HCT116 (cell line): ENCODE results near the gene DGKZ. TPM values are rescaled to one million over a fixed set of nuclear protein-coding genes. Genes with fewer than 3 reads are reported as not detected.
A peak's percentile ranks its signal among the peaks of the same experiment; 100 is the strongest.

ENCODE experiments used
- ATAC-seq: fragments of 200-7000 bp; cut with Tn5 transposase; 2 replicates; pipeline ENCODE4 v1.9.1; 2020; ENCODE audit warnings: mild to moderate bottlenecking, moderate library complexity
- BruUV-seq: library from RNA; stranded (reverse); fragments of 400-500 nt; replicated peaks from 2 replicates; lab custom pipeline; 2021; lab: Mats Ljungman, UMichigan
- CTCF ChIA-PET: fragments of 300-600 bp; sonication (Branson Sonifier 250); formaldehyde crosslinking; loops from one replicate; lab custom pipeline; 2021; ENCODE audit warnings: antibody characterized with exemption; lab: Charles Lee
- POLR2A ChIA-PET: fragments of 300-600, 350-600 bp; sonication (Branson Sonifier 250); formaldehyde crosslinking; loops from one replicate; lab custom pipeline; 2021; ENCODE audit warnings: antibody characterized with exemption; lab: Charles Lee
- RAD21 ChIA-PET, 2 experiments: fragments of 300-600 bp; sonication (Branson Sonifier 250); formaldehyde crosslinking; loops; one replicate each; lab custom pipeline; 2023; ENCODE audit warnings: low total read pairs in 2 of 2; ENCODE audit not compliant: uncharacterized antibody in 2 of 2, unreplicated experiment in 2 of 2, low non-redundant PET in 1 of 2; lab: Charles Lee
- DNase-seq: peaks from one replicate; pipeline ENCODE4 v3.0.0-alpha.2; 2010; ENCODE audit warnings: low read depth, low spot score
- H2AFZ ChIP-seq: fragments of 200-600 bp; shearing (Covaris generic), sonication (generic); 2 replicates; pipeline ENCODE4 v1.6.1; 2017; ENCODE audit warnings: low read depth, mixed run types, mixed read lengths, antibody characterized with exemption, low read length; ENCODE audit not compliant: poor library complexity, severe bottlenecking
- H3K27ac ChIP-seq: 2 replicates; pipeline ENCODE4 v1.5.1; 2012; ENCODE audit warnings: low read depth, low read length
- H3K27me3 ChIP-seq: fragments of 200-600 bp; sonication (generic); 2 replicates; pipeline ENCODE4 v1.6.1; 2016; ENCODE audit warnings: mixed run types, low read length, mixed read lengths; ENCODE audit not compliant: insufficient read depth
- H3K36me3 ChIP-seq, 2 experiments: fragments of 200-500 bp in 1 of 2; fragments of 200-600 bp in 1 of 2; sonication (Bioruptor generic) in 1 of 2; sonication (generic) in 1 of 2; 2 replicates each; pipeline versions ENCODE4 v1.5.1 to v1.6.1; 2014 to 2016; ENCODE audit warnings: low read length in 2 of 2, inconsistent platforms in 1 of 2, mixed read lengths in 1 of 2, mixed run types in 1 of 2; ENCODE audit not compliant: insufficient read depth in 2 of 2, control insufficient read depth in 1 of 2
- H3K4me1 ChIP-seq, 2 experiments: fragments of 200-600 bp in 1 of 2; sonication (generic) in 1 of 2; 2 replicates each; pipeline versions ENCODE4 v1.5.1 to v1.6.1; 2012 to 2017; ENCODE audit warnings: low read length in 2 of 2, inconsistent platforms in 1 of 2, mild to moderate bottlenecking in 1 of 2, mixed read lengths in 1 of 2, mixed run types in 1 of 2, moderate library complexity in 1 of 2; ENCODE audit not compliant: insufficient read depth in 2 of 2, control insufficient read depth in 1 of 2
- H3K4me2 ChIP-seq: fragments of 200-600 bp; sonication (generic); 2 replicates; pipeline ENCODE4 v1.6.1; 2017; ENCODE audit warnings: mixed run types, low read length, mixed read lengths
- H3K4me3 ChIP-seq, 2 experiments: fragments of 200-600 bp in 1 of 2; sonication (generic) in 1 of 2; replicated peaks in 1 of 2; 2 replicates each; pipeline ENCODE4 v1.5.1; 2011 to 2016; ENCODE audit warnings: low read length in 2 of 2, control low read depth in 1 of 2, low read depth in 1 of 2, mild to moderate bottlenecking in 1 of 2, mixed read lengths in 1 of 2, mixed run types in 1 of 2
- H3K79me2 ChIP-seq: fragments of 200-600 bp; sonication (generic); 2 replicates; pipeline ENCODE4 v1.6.1; 2017; ENCODE audit warnings: mild to moderate bottlenecking, mixed run types, low read length, moderate library complexity, mixed read lengths; ENCODE audit not compliant: insufficient read depth
- H3K9ac ChIP-seq: fragments of 200-600 bp; sonication (generic); 2 replicates; pipeline ENCODE4 v1.6.1; 2016; ENCODE audit warnings: low read length, mixed read lengths
- H3K9me2 ChIP-seq: fragments of 200-600 bp; sonication (generic), shearing (Covaris generic); 2 replicates; pipeline ENCODE4 v1.6.1; 2017; ENCODE audit warnings: mixed run types, mild to moderate bottlenecking, moderate library complexity; ENCODE audit not compliant: insufficient read depth
- H3K9me3 ChIP-seq, 2 experiments: fragments of 200-500 bp in 1 of 2; fragments of 200-600 bp in 1 of 2; sonication (Bioruptor generic) in 1 of 2; sonication (generic) in 1 of 2; 2 replicates each; pipeline ENCODE4 v1.6.1; 2014 to 2017; ENCODE audit warnings: low read length in 2 of 2, mixed read lengths in 2 of 2, inconsistent platforms in 1 of 2, low read depth in 1 of 2, mild to moderate bottlenecking in 1 of 2, mixed run types in 1 of 2, moderate library complexity in 1 of 2; ENCODE audit not compliant: control insufficient read depth in 1 of 2, insufficient read depth in 1 of 2
- H4K20me1 ChIP-seq: fragments of 200-600 bp; sonication (generic), shearing (Covaris generic); 2 replicates; pipeline ENCODE4 v1.6.1; 2017; ENCODE audit warnings: mixed run types, mild to moderate bottlenecking, moderate library complexity; ENCODE audit not compliant: insufficient read depth
- CBX3 ChIP-seq: IDR thresholded peaks from 2 replicates; pipeline ENCODE4 v1.6.1; 2012; ENCODE audit warnings: low read depth
- EGR1 ChIP-seq: IDR thresholded peaks from 2 replicates; pipeline ENCODE4 v1.6.1; 2012; ENCODE audit warnings: low read depth
- EZH2 ChIP-seq: fragments of 200-600 bp; sonication (generic); IDR thresholded peaks from 2 replicates; pipeline ENCODE4 v1.6.1; 2017; ENCODE audit warnings: antibody characterized with exemption, mixed run types
- SRF ChIP-seq: IDR thresholded peaks from 2 replicates; pipeline ENCODE4 v1.6.1; 2012; ENCODE audit warnings: low read depth
- TCF7L2 ChIP-seq: IDR thresholded peaks from 2 replicates; pipeline ENCODE4 v1.7.0; 2011; ENCODE audit warnings: borderline replicate concordance, inconsistent platforms; ENCODE audit not compliant: insufficient read depth, insufficient read length; ENCODE audit errors: extremely low read depth
- intact Hi-C: fragments of 100-400 bp; cut with micrococcal nuclease; formaldehyde crosslinking; loops from 2 replicates; pipeline ENCODE4 v1.10.0; 2022
- total RNA-seq: library from RNA; stranded (reverse); gene quantifications from one replicate; pipeline ENCODE4 v1.2.1, GENCODE V29; 2021; ENCODE audit not compliant: unreplicated experiment
- TF ChIP-seq, protein P1 (sequence below): IDR thresholded peaks from 2 replicates; pipeline ENCODE4 v1.6.1; 2012
- TF ChIP-seq, protein P2 (sequence below), 3 experiments: fragments of 200-600 bp in 1 of 3; sonication (generic) in 1 of 3; IDR thresholded peaks in 2 of 3; conservative IDR thresholded peaks in 1 of 3; 2 replicates each; pipeline ENCODE4 v1.5.1; 2012 to 2017; ENCODE audit warnings: low read depth in 2 of 3, low read length in 2 of 3, antibody characterized with exemption in 1 of 3, borderline replicate concordance in 1 of 3, control low read depth in 1 of 3, mild to moderate bottlenecking in 1 of 3, mixed read lengths in 1 of 3, mixed run types in 1 of 3, moderate library complexity in 1 of 3; ENCODE audit not compliant: insufficient read depth in 1 of 3

The DGKZ gene
- total RNA-seq, 1 experiment from 2014 or later, result 70.2 TPM

DNA sequence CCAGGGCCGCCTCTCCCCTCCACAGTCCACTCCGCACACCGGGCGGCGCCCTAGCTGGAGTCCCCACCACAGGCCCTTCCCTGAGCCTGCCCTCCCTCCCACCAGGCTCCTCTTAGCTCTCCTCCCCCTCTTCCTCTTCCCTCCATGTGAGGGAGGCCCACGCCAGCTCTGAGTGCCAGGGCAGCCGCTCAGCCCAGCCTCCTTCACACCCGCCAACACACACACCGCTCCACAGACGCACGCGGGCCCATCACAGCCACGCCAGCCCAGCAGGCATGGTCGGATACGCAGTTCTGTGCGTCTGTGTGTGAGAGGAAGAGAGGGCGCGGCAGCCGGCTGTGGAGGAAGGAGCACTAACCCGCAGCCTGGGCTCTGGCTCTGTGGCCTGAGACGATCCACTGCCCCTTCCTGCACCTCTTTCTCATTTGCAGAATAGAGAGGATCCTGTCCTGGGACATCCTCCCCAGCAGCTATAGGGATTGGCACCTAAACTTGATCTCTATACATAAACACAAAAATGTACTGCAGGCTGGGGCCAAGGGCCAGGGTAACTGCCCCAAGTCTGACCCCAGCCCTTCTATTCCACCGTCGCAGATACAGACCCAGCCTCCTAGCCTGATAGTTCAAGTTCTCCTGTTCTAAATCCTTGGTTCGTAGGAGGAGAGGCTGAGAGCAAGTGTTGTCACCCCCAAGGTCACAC is 40.8 kb downstream of the DGKZ start:
- Histone ChIP-seq H3K4me1 (peaks cover 21 to 75% of the 10 kb centered on the region in 2 experiments), H4K20me1 (no peaks in the 10 kb centered on the region), H3K27ac (no peak overlapping the region), H3K9me2 (no peaks in the 10 kb centered on the region), H2AFZ (no peak overlapping the region), H3K4me3 (no peak overlapping the region), H3K27me3 (no peaks in the 10 kb centered on the region), H3K79me2 (no peaks in the 10 kb centered on the region), H3K9ac (no peak overlapping the region), H3K36me3 (no peaks in the 10 kb centered on the region), H3K4me2 (no peak overlapping the region), H3K9me3 (no peaks in the 10 kb centered on the region)
- no peak for TF ChIP-seq SRF
- ChIA-PET CTCF (interaction anchor here (0.7 to 1.5 kb wide), 6 partner anchors 8 to 206 kb away, joined by 3 to 6 read pairs (median 3); partner anchors contain the start of gene AMBRA1), POLR2A (no interaction called here), RAD21 (interaction anchor here (1.0 to 1.2 kb wide), 2 partner anchors 36 to 141 kb away, joined by 3 to 4 read pairs; no protein-coding TSS in a partner anchor)
- no peak for ATAC-seq
- BruUV-seq, result no TSS peak
- intact Hi-C loops, result loop anchor here (1.0 to 10.0 kb wide), 4 partner anchors 141 to 417 kb away; partner anchors contain the start of genes ATG13 and HARBI1
- DNase-seq, result no peak

DNA sequence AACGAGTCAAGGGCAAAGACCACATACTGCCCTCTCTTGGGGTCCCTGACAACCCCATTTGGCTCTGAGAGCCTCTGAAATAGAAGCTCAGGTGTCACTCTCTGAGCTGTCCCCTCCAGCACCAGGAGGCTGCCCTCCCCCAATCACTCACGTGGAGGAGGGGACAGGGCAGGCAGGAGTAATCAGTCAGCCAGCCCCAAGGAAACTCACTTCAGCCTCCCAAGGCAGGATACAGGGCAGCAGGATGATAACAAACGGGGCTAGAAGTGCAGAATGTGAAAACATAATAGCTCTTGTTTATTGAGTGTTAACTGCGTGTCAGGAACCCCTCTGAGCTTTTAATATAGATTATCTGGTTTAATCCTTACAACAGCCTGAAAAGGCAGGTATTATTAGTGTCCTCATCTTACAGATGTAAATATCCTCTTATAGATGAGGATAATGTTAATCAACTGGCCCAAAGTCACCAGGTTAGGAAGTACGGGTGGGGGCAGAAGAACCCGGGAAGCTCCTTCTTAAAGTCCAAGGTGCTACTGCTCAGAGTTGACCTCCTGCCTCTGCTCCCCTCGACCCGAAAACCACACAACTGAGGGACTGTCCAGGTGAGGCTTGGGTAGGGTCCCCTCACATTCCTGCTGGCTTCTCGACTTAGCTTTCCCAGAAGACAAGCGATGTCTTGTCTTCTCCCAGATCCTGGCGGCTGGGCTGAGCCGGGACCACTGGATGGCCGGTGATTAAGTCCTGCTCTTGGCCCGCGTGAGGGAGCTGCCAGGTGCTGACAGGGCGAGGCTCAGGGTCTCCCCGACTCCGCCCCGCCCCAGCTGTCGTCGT is 41.6 kb downstream of the DGKZ start:
- ATAC-seq, result no peak

More for the DNA sequence above, 41.6 kb downstream of the DGKZ start:
- Histone ChIP-seq H2AFZ (no peak overlapping the region), H4K20me1 (no peaks in the 10 kb centered on the region), H3K9ac (peak overlapping the region; percentile 54; the same call in 1 of the 2 replicates), H3K4me3 (peak overlapping the region; percentile 42 to 59; a peak in 3 of 4 replicates), H3K4me1 (peaks cover 13 to 68% of the 10 kb centered on the region in 2 experiments), H3K9me2 (no peaks in the 10 kb centered on the region), H3K36me3 (no peaks in the 10 kb centered on the region), H3K9me3 (no peaks in the 10 kb centered on the region), H3K79me2 (no peaks in the 10 kb centered on the region), H3K27me3 (no peaks in the 10 kb centered on the region), H3K27ac (no peak overlapping the region), H3K4me2 (peak overlapping the region; percentile 97)
- ChIA-PET CTCF (interaction anchor here (0.8 to 1.5 kb wide), 6 partner anchors 20 to 205 kb away, joined by 3 to 6 read pairs (median 3); partner anchors contain the start of gene AMBRA1), RAD21 (interaction anchor here (1.0 to 1.2 kb wide), 2 partner anchors 37 to 141 kb away, joined by 3 to 4 read pairs; no protein-coding TSS in a partner anchor), POLR2A (no interaction called here)
- no TSS peak for BruUV-seq
- TF ChIP-seq TCF7L2 (no peak), EGR1 (no peak), CBX3 (no peak), EZH2 (no peak)
- TF ChIP-seq, protein P1, sequence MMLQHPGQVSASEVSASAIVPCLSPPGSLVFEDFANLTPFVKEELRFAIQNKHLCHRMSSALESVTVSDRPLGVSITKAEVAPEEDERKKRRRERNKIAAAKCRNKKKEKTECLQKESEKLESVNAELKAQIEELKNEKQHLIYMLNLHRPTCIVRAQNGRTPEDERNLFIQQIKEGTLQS, result no peak
- TF ChIP-seq, protein P2, sequence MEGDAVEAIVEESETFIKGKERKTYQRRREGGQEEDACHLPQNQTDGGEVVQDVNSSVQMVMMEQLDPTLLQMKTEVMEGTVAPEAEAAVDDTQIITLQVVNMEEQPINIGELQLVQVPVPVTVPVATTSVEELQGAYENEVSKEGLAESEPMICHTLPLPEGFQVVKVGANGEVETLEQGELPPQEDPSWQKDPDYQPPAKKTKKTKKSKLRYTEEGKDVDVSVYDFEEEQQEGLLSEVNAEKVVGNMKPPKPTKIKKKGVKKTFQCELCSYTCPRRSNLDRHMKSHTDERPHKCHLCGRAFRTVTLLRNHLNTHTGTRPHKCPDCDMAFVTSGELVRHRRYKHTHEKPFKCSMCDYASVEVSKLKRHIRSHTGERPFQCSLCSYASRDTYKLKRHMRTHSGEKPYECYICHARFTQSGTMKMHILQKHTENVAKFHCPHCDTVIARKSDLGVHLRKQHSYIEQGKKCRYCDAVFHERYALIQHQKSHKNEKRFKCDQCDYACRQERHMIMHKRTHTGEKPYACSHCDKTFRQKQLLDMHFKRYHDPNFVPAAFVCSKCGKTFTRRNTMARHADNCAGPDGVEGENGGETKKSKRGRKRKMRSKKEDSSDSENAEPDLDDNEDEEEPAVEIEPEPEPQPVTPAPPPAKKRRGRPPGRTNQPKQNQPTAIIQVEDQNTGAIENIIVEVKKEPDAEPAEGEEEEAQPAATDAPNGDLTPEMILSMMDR (IDR thresholded peaks at IDR 0.05 in 2 of 3, conservative IDR thresholded peaks at IDR 0.05 in 1 of 3; ENCODE audit: borderline replicate concordance in 1 of 3, insufficient read depth in 1 of 3, low read depth in 2 of 3, low read length in 2 of 3), result no peak
- intact Hi-C loops, result loop anchor here (1.0 to 10.0 kb wide), 4 partner anchors 140 to 416 kb away; partner anchors contain the start of genes ATG13 and HARBI1
- no peak for DNase-seq
